ENCODE measurements around the gene SSR4.
A peak's percentile ranks its signal among the peaks of the same experiment; 100 is the strongest.

The SSR4 gene

DNA sequence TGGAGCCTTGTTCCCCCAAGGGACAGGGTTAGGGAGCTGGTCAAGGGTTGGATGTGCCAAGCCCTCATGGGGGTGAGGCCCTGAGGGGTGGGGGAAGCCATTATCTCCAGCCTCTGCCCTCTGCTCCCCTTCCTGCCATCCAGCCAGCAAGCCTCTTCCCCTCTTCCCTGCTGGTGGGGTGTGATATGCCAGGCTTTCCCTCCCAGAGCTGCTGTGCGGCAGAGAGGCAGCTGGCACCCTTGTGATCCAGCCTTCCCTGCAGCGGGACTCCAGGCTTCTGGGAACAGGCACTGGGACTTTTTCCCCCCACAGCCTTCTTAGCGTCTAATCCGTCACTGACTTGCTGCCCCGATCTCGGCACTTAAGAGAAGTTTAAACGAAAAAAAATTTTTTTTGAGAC lies 6.3 kb downstream of the SSR4 start:
- H3K9me3 ChIP-seq (ENCODE audit: control extremely low read depth in 1 of 5, control insufficient read depth in 4 of 5, insufficient read depth in 2 of 5, low read depth in 1 of 5, low read length in 4 of 5): peaks cover 0 to 14% (median 0%) of the 10 kb centered on the region in 5 experiments
- H3K4me1 ChIP-seq (ENCODE audit: control extremely low read depth in 1 of 4, control insufficient read depth in 4 of 4, insufficient read depth in 4 of 4, low read length in 3 of 4): peaks cover 0 to 15% (median 12%) of the 10 kb centered on the region in 4 experiments

DNA sequence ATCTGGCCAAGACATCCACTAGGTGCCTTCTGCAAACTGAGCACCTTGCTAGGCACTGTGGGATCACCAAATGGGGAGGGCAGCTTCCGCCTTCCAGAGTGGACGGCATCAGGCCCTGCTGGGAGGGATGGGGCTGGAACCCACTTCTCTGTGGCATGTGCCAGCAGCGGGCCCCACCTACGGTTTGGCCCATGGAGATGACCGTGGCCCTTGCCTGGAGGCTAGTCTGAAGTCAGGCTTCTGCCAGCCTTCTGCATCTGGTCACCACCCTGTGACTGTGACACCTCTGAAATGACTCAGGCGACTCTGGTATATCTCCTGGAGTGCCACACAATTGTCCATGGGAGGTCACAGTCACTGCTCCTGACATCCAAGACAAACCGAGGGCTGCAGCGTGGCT lies 7.2 kb downstream of the SSR4 start:
- Histone ChIP-seq H3K36me3 (ENCODE audit: control insufficient read depth in 4 of 4, insufficient read depth in 4 of 4, low read length in 3 of 4) (peaks cover 0 to 20% (median 12%) of the 10 kb centered on the region in 4 experiments), H3K9me3 (ENCODE audit: control extremely low read depth in 1 of 5, control insufficient read depth in 4 of 5, insufficient read depth in 2 of 5, low read depth in 1 of 5, low read length in 4 of 5) (peaks cover 0 to 14% (median 0%) of the 10 kb centered on the region in 5 experiments), H3K27me3 (replicated peaks in 2 of 5; ENCODE audit: control insufficient read depth in 4 of 5, insufficient read depth in 5 of 5, low read length in 4 of 5) (peaks cover 0 to 6% (median 0%) of the 10 kb centered on the region in 5 experiments), H3K27ac (ENCODE audit: insufficient read depth in 1 of 2, low read depth in 1 of 2, low read length in 2 of 2, poor library complexity in 1 of 2, severe bottlenecking in 2 of 2) (no peak overlapping the region), H3K4me1 (ENCODE audit: control extremely low read depth in 1 of 4, control insufficient read depth in 4 of 4, insufficient read depth in 4 of 4, low read length in 3 of 4) (peaks cover 0 to 12% (median 10%) of the 10 kb centered on the region in 4 experiments), H3K4me3 (ENCODE audit: control insufficient read depth in 1 of 7, extremely low read depth in 1 of 7, insufficient read depth in 4 of 7, low read depth in 2 of 7, low read length in 6 of 7) (no peak overlapping the region)
- ChIA-PET POLR2A (no interaction called here), CTCF (no interaction called here)
- DNase-seq: no peak
- 91% methylated on average over 8 of the region's 8 CpGs for WGBS (ENCODE audit: insufficient coverage)

More for the DNA sequence above, 6.3 kb downstream of the SSR4 start:
- no peak overlapping the region for H3K4me3 ChIP-seq (ENCODE audit: control insufficient read depth in 1 of 7, extremely low read depth in 1 of 7, insufficient read depth in 4 of 7, low read depth in 2 of 7, low read length in 6 of 7)
- peaks cover 0 to 14% (median 0%) of the 10 kb centered on the region in 5 experiments for H3K27me3 ChIP-seq (replicated peaks in 2 of 5; ENCODE audit: control insufficient read depth in 4 of 5, insufficient read depth in 5 of 5, low read length in 4 of 5)
- 93% methylated on average over 7 of the region's 7 CpGs for WGBS (ENCODE audit: insufficient coverage)
- no peak overlapping the region for H3K27ac ChIP-seq (ENCODE audit: insufficient read depth in 1 of 2, low read depth in 1 of 2, low read length in 2 of 2, poor library complexity in 1 of 2, severe bottlenecking in 2 of 2)
- peaks cover 0 to 26% (median 15%) of the 10 kb centered on the region in 4 experiments for H3K36me3 ChIP-seq (ENCODE audit: control insufficient read depth in 4 of 4, insufficient read depth in 4 of 4, low read length in 3 of 4)
- POLR2A ChIA-PET: no interaction called here
- no peak for DNase-seq
- CTCF ChIA-PET: interaction anchor here (0.6 kb wide), 1 partner anchor 9 kb away, joined by 3 read pairs; no protein-coding TSS in a partner anchor

DNA sequence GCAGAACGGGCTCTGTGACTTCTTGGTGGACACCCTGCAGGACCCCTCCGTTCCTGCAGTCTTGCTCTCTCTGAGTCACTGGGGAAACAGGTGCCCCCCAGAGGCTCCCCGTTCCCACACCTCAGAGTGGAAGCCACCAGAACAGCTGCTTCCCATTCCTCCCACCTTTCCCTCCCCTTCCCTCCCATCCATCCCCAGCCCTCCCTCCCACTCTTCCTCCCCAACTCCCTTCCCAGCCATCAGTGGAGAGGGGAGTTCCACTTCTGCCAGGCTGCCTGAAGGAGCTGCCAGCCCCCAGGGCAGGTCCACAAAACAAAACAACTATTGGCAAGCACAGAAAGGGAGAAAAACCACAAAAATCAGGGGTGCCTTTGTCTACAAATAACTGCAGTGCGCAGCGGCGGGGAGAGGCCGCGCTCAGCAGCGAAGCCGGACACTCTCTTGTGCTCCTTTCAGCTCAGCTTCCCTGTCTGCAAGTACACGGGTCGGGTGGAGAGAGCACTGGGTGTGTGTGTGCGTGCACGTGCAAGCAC lies 8.1 kb downstream of the SSR4 start:
- ChIA-PET POLR2A (no interaction called here), CTCF (interaction anchor here (1.0 kb wide), 1 partner anchor 8 kb away, joined by 3 read pairs; the partner anchor contains the start of genes IDH3G and SSR4)
- WGBS (ENCODE audit: insufficient coverage): 45% methylated on average over 14 of the region's 14 CpGs
- Histone ChIP-seq H3K4me3 (ENCODE audit: control insufficient read depth in 1 of 7, extremely low read depth in 1 of 7, insufficient read depth in 4 of 7, low read depth in 2 of 7, low read length in 6 of 7) (no peak overlapping the region), H3K27ac (ENCODE audit: insufficient read depth in 1 of 2, low read depth in 1 of 2, low read length in 2 of 2, poor library complexity in 1 of 2, severe bottlenecking in 2 of 2) (no peak overlapping the region), H3K9me3 (ENCODE audit: control extremely low read depth in 1 of 5, control insufficient read depth in 4 of 5, insufficient read depth in 2 of 5, low read depth in 1 of 5, low read length in 4 of 5) (peaks cover 0 to 7% (median 0%) of the 10 kb centered on the region in 5 experiments), H3K36me3 (ENCODE audit: control insufficient read depth in 4 of 4, insufficient read depth in 4 of 4, low read length in 3 of 4) (peaks cover 0 to 14% (median 7%) of the 10 kb centered on the region in 4 experiments), H3K4me1 (ENCODE audit: control extremely low read depth in 1 of 4, control insufficient read depth in 4 of 4, insufficient read depth in 4 of 4, low read length in 3 of 4) (peaks cover 0 to 12% (median 10%) of the 10 kb centered on the region in 4 experiments), H3K27me3 (replicated peaks in 2 of 5; ENCODE audit: control insufficient read depth in 4 of 5, insufficient read depth in 5 of 5, low read length in 4 of 5) (peaks cover 0 to 6% (median 0%) of the 10 kb centered on the region in 5 experiments)
- peak in 2 of 3 donors; percentile 41 to 53 for DNase-seq

DNA sequence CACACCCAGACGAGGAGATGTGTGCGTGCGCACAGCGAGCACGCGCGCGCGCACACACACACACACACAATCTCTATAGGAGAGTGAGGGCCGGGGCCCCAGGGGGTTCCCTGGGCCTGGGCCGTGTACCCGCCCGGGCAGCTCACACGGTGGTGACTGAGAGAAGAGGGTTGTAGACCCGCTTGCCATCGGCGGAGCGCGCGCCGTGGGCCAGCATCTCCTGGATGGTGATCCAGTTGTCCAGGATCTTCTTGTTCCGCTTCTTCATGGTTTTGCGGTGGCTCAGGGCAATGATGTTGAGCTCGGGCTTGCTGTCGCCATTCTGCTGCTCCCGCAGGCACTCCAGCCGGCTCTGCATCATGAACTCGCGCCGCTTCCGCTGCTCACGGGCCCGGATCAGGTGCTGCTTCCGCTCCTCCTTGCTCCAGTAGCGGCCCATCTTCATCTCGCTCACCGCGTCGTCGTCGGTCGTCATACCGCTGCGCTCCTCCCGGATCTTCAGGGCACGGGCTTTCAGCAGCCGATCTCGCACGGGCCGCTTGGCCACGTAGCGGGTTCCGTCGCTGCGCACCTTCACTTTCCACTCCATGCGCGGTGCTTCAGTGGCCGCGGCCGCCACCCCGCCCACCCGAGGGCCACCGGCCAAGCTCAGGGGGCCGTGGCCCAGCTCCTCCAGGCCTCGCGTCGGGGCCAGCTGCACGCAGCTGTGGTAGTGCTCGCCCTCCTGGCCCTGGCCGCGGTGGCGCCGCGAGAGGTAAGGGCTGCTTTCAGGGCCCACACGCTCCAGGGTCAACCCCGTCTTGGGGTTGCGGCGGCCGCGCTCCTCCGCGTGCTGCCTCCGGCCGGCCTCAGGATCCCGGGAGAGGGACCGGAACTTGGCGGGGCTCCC lies 9.0 kb downstream of the SSR4 start:
- 96% methylated on average over 68 of the region's 87 CpGs for WGBS (ENCODE audit: insufficient coverage)
- Histone ChIP-seq H3K4me1 (ENCODE audit: control extremely low read depth in 1 of 4, control insufficient read depth in 4 of 4, insufficient read depth in 4 of 4, low read length in 3 of 4) (peaks cover 0 to 12% (median 10%) of the 10 kb centered on the region in 4 experiments), H3K36me3 (ENCODE audit: control insufficient read depth in 4 of 4, insufficient read depth in 4 of 4, low read length in 3 of 4) (peaks cover 0 to 8% (median 3%) of the 10 kb centered on the region in 4 experiments), H3K27me3 (replicated peaks in 2 of 5; ENCODE audit: control insufficient read depth in 4 of 5, insufficient read depth in 5 of 5, low read length in 4 of 5) (peaks cover 0 to 6% (median 0%) of the 10 kb centered on the region in 5 experiments), H3K4me3 (ENCODE audit: control insufficient read depth in 1 of 7, extremely low read depth in 1 of 7, insufficient read depth in 4 of 7, low read depth in 2 of 7, low read length in 6 of 7) (no peak overlapping the region), H3K27ac (ENCODE audit: insufficient read depth in 1 of 2, low read depth in 1 of 2, low read length in 2 of 2, poor library complexity in 1 of 2, severe bottlenecking in 2 of 2) (no peak overlapping the region), H3K9me3 (ENCODE audit: control extremely low read depth in 1 of 5, control insufficient read depth in 4 of 5, insufficient read depth in 2 of 5, low read depth in 1 of 5, low read length in 4 of 5) (peaks cover 0 to 5% (median 0%) of the 10 kb centered on the region in 5 experiments)
- POLR2A ChIA-PET: no interaction called here
- CTCF ChIA-PET: interaction anchor here (1.0 kb wide), 1 partner anchor 9 kb away, joined by 3 read pairs; the partner anchor contains the start of genes IDH3G and SSR4
- DNase-seq: no peak

DNA sequence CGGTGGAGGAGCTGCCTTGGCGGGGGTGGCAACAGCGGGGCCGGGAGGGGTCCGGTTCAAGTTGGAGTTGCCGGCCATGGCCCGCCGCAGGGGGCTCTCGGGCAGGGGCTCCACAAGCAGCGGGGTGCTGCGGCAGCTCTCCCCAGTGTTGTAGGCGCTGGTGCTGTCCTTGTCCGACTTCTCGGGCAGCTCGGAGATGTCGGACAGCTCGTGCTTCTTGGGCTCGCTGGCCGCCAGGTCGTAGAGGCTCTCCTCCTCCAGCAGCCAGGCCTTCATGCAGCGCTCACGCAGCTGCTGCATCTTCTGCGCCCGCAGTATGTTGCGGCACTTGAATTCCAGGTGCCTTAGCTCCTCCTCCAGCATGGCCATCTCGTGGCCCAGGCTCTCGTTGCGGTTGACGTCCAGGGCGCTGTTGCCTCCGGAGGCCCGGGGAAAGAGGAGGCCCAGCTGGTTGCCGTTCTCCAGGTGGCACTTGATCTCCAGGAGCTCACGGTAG lies 9.7 kb downstream of the SSR4 start:
- peaks cover 0 to 5% (median 0%) of the 10 kb centered on the region in 5 experiments for H3K9me3 ChIP-seq (ENCODE audit: control extremely low read depth in 1 of 5, control insufficient read depth in 4 of 5, insufficient read depth in 2 of 5, low read depth in 1 of 5, low read length in 4 of 5)
- POLR2A ChIA-PET: no interaction called here
- no peak for DNase-seq

DNA sequence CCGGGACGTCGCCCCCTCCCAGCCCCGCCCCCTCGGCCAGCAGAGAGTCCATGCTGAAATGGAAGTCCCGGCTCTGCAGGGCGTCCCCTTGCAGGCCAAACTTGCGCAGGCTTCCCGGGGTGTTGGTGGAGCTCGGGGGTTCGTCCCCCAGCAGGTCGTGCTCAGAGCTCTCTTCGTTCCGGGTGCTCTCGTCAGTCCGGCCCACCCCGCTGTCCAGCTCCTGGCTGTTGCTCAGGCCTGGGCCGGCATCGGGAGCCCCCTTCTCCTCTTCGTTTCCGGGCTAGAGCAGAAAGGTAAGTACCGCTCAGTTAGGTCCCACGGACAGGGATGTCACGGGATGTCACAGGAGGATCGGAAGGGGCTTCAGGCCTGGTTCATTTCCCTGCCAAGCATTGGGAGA lies 10.2 kb downstream of the SSR4 start:
- Histone ChIP-seq H3K9me3 (ENCODE audit: control extremely low read depth in 1 of 5, control insufficient read depth in 4 of 5, insufficient read depth in 2 of 5, low read depth in 1 of 5, low read length in 4 of 5) (peaks cover 0 to 5% (median 0%) of the 10 kb centered on the region in 5 experiments), H3K4me1 (ENCODE audit: control extremely low read depth in 1 of 4, control insufficient read depth in 4 of 4, insufficient read depth in 4 of 4, low read length in 3 of 4) (peaks cover 0 to 12% (median 10%) of the 10 kb centered on the region in 4 experiments), H3K4me3 (ENCODE audit: control insufficient read depth in 1 of 7, extremely low read depth in 1 of 7, insufficient read depth in 4 of 7, low read depth in 2 of 7, low read length in 6 of 7) (no peak overlapping the region), H3K27me3 (replicated peaks in 2 of 5; ENCODE audit: control insufficient read depth in 4 of 5, insufficient read depth in 5 of 5, low read length in 4 of 5) (peaks cover 0 to 7% (median 0%) of the 10 kb centered on the region in 5 experiments), H3K27ac (ENCODE audit: insufficient read depth in 1 of 2, low read depth in 1 of 2, low read length in 2 of 2, poor library complexity in 1 of 2, severe bottlenecking in 2 of 2) (no peak overlapping the region), H3K36me3 (ENCODE audit: control insufficient read depth in 4 of 4, insufficient read depth in 4 of 4, low read length in 3 of 4) (no peaks in the 10 kb centered on the region)
- POLR2A ChIA-PET: no interaction called here
- DNase-seq: no peak
- 90% methylated on average over 24 of the region's 25 CpGs for WGBS (ENCODE audit: insufficient coverage)
- CTCF ChIA-PET: no interaction called here

More for the DNA sequence above, 9.7 kb downstream of the SSR4 start:
- WGBS (ENCODE audit: insufficient coverage): 97% methylated on average over 31 of the region's 34 CpGs
- CTCF ChIA-PET: no interaction called here
- peaks cover 0 to 6% (median 0%) of the 10 kb centered on the region in 5 experiments for H3K27me3 ChIP-seq (replicated peaks in 2 of 5; ENCODE audit: control insufficient read depth in 4 of 5, insufficient read depth in 5 of 5, low read length in 4 of 5)
- peaks cover 0 to 12% (median 10%) of the 10 kb centered on the region in 4 experiments for H3K4me1 ChIP-seq (ENCODE audit: control extremely low read depth in 1 of 4, control insufficient read depth in 4 of 4, insufficient read depth in 4 of 4, low read length in 3 of 4)
- no peak overlapping the region for H3K27ac ChIP-seq (ENCODE audit: insufficient read depth in 1 of 2, low read depth in 1 of 2, low read length in 2 of 2, poor library complexity in 1 of 2, severe bottlenecking in 2 of 2)
- H3K36me3 ChIP-seq (ENCODE audit: control insufficient read depth in 4 of 4, insufficient read depth in 4 of 4, low read length in 3 of 4): peaks cover 0 to 1% (median under 1%) of the 10 kb centered on the region in 4 experiments
- no peak overlapping the region for H3K4me3 ChIP-seq (ENCODE audit: control insufficient read depth in 1 of 7, extremely low read depth in 1 of 7, insufficient read depth in 4 of 7, low read depth in 2 of 7, low read length in 6 of 7)

Data from common myeloid progenitor, CD34-positive (primary cell).